ENCODE results near the gene GPAT3. TPM values are rescaled to one million over a fixed set of nuclear protein-coding genes. Genes with fewer than 3 reads are reported as not detected.

GPAT3 gene
- total RNA-seq, 4 donors from 2014 or later, result 4.4 to 37.5 (median 10.2) TPM

DNA sequence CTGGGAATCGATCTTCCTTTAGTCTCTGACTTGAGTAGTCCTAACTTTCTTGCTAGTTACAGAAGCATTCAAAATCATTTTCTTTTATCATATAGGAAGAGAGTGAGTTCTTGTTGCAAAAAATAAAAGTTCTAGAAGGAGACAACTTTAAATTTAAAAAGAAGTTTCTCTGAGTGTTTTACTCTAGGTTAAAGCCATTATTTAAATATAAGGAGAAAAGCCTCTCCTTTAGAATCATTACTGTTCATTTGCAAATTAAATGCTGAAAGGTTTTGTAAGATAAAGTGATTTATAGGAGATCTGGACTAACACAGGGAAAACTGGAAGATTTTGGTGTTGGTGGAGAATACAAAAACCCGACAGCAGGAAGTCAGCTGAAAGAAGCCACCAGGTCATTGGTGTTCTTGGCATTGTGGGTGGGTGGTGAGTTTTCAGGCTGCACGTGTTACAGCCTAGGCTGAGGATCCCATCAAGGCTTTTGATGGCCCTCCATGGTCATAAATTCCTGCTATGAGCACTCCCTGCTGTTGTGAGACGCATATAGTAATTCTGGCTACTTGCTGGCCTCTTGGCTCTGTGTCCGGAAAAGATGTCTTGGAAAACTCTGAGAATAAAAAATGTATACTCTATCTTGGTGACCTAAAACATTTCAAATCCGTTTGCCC is 81.6 kb downstream of the GPAT3 start:
- TF ChIP-seq, protein P1, sequence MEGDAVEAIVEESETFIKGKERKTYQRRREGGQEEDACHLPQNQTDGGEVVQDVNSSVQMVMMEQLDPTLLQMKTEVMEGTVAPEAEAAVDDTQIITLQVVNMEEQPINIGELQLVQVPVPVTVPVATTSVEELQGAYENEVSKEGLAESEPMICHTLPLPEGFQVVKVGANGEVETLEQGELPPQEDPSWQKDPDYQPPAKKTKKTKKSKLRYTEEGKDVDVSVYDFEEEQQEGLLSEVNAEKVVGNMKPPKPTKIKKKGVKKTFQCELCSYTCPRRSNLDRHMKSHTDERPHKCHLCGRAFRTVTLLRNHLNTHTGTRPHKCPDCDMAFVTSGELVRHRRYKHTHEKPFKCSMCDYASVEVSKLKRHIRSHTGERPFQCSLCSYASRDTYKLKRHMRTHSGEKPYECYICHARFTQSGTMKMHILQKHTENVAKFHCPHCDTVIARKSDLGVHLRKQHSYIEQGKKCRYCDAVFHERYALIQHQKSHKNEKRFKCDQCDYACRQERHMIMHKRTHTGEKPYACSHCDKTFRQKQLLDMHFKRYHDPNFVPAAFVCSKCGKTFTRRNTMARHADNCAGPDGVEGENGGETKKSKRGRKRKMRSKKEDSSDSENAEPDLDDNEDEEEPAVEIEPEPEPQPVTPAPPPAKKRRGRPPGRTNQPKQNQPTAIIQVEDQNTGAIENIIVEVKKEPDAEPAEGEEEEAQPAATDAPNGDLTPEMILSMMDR (IDR thresholded peaks at IDR 0.05; ENCODE audit: low read depth), result no peak

DNA sequence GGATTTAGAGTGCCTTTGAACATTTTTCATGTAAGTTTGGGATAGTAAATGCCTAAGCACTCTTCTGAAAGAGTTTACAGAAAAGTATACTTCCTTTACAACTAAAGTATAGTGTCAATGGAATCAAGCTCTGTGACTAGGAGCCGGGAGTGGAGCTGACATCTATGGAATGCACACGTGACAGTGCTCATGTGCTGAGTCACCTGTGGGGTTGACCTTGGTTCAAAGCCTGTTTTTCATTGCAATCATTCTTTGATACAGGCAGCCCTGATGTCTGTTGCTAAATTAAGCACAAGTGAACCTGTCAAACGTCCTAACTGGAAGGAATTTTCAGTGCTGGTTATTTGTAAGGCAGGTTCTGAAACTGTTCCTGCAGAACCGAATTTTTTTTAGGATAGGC is 82.5 kb downstream of the GPAT3 start:
- TF ChIP-seq, protein P1 (IDR thresholded peaks at IDR 0.05; ENCODE audit: low read depth), result no peak

DNA sequence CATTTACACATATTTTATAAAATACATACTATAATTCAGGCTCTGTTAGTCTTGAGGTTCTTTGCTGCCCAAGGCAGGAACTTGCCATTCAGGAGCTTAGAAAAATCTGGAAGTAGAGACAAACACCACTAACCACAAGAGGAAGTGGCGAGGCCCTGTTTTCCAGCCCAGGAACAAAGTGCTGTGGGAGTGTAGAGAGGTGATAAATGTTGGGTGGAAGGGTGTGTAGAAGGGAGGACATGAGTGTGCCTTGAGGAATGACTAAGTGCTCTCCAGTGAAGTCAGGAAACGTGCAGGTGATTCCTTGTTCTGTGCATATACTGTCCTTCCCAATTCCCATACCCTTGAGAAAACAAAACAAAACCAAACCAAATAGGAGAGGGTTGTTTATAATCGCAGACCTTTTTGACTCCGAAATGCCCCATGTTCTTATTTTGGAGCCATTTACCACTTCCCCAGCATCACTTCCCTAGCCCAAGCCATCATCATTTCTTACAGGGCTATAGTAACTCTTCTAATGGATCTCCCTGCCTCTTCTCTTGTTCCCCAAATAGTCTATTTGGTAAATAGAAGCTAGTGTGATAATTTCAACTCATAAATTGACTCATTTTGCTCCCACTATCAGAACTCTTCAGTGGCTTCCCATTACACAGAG is 83.2 kb downstream of the GPAT3 start:
- TF ChIP-seq, protein P1 (IDR thresholded peaks at IDR 0.05; ENCODE audit: low read depth), result no peak

DNA sequence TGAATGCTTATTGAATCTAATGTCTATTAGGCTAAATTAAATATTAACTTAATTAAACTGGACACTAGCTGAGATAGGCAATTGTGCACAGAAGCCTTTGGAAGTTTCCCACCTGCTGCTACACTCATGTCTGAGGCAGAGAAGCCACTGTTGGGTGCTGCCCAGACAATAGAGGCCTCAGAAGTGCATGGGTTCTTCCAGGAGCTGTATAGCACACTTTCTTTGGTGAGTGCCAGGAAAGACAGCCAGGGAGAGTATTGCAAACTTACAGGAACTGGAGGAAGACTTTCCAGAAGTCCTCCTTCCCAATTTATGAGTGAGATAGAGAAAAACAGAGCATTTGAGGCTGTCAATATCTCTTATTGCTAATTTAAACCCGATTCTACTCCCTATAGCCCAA is 89.9 kb downstream of the GPAT3 start:
- TF ChIP-seq, protein P1 (IDR thresholded peaks at IDR 0.05; ENCODE audit: low read depth), result no peak

DNA sequence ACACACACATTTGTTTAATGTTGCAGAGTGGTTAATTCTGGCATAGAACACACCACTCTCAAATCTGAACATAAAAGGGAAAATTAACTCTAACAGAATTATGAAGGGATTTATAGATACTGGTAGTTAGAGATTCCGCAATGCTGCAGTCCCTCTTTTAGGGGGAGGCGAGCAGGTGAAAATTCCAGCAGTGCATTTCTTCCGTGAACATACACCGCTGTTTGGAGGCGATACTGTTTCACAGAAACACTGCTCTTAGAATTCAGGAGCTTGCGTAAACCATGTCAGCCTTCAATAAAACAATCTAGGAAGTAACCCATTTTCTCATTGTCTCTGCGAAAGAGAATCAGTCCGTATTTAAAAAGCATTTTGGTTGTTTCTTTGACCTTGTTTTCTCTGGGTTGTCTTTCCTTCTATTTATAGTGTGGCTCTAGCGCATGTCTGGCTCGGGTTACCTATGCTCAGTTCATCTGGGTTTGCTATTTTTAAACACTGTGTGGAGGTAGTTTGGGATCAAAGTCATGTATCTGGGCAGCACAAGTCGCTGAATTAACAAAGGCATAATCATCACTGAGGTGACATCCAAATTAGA is 90.4 kb downstream of the GPAT3 start:
- TF ChIP-seq, protein P1 (IDR thresholded peaks at IDR 0.05; ENCODE audit: low read depth), result no peak

DNA sequence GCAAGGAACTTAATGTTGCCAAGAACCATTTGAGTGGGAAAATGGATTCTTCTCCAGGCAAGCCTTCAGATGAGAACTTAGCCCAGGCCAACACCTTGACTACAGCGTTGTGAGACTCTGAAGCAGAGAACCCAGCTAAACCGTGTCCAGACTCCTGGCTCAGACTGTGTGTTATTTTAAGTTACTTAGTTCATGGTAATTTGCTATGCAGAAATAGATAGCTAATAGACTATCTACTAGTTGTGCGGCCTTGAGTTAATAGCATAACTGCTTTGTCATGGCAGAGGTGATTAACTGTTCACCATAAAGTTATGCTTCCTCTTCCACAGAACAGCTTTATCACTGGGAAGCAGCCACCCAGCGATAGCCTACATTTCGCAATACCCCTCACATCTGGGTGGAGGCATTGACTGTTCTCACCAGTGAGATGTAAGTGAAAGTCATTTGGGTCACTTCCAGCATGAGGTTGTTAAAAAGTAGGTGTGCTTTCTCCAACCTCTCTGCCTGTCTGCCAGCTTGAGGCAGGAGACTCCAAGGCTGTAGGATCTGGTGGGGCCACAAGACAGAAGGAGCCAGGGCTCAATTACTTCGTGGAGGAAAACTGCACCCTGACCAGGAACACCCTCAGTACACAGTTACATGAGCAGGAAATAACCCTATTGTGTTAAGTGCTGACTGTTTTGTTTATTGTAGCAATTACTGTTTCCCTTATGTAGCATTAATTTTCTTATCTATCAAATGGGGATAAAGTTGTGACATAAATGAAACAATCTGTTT is 94.2 kb downstream of the GPAT3 start:
- TF ChIP-seq, protein P1 (IDR thresholded peaks at IDR 0.05; ENCODE audit: low read depth), result no peak

DNA sequence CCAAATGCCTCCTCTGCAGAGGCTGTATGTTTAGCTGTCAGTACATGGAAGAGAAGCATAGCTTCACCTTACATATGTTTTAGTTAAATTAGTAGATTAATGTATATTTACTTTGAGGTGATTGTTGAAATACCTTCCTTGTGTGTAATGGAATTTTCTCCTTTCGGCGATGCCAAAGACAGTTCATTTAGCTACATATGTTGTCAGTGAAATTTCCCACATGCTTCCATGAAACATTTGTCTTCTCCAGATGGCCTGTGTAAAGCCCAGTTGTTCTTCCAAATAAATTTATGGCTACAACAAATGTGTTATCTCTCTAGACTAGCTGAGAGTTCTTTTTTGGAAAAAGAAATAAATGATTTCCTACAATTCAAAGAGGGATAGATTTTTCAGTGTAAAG is 95.2 kb downstream of the GPAT3 start:
- TF ChIP-seq, protein P1 (IDR thresholded peaks at IDR 0.05; ENCODE audit: low read depth), result no peak
